ENCODE data around the gene KCNJ6.

DNA sequence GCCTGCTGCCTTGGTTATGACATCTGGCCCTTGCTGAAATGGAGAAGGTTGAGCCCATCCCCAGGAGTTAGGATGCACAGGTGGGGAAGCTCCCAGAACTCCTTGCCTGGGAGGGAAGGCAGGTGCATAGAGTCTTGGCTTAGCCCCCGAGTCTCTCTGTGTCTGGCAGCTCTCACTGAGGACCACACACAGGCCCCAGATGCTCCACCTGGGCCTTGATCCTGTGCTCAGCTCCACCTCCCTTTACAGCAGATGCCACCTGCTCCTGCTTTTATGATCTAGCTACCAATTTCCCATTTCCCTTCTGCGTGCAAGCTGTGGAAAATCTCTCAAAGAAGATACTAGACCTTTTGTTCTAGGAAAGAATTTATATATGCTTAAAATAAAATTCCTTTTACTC is 28.8 kb upstream of the KCNJ6 start:
- TF ChIP-seq, protein P1, sequence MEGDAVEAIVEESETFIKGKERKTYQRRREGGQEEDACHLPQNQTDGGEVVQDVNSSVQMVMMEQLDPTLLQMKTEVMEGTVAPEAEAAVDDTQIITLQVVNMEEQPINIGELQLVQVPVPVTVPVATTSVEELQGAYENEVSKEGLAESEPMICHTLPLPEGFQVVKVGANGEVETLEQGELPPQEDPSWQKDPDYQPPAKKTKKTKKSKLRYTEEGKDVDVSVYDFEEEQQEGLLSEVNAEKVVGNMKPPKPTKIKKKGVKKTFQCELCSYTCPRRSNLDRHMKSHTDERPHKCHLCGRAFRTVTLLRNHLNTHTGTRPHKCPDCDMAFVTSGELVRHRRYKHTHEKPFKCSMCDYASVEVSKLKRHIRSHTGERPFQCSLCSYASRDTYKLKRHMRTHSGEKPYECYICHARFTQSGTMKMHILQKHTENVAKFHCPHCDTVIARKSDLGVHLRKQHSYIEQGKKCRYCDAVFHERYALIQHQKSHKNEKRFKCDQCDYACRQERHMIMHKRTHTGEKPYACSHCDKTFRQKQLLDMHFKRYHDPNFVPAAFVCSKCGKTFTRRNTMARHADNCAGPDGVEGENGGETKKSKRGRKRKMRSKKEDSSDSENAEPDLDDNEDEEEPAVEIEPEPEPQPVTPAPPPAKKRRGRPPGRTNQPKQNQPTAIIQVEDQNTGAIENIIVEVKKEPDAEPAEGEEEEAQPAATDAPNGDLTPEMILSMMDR (IDR thresholded peaks at IDR 0.05; ENCODE audit: low read depth, low read length), result no peak
- TF ChIP-seq EZH2phosphoT487 (IDR thresholded peaks at IDR 0.05; ENCODE audit: low read depth), result no peak
